Stimulated activated CD8-positive, alpha-beta memory T cell treated with anti-CD3 and anti-CD28 coated beads, Interleukin-7, amount 100 ng/mL, for 24 hours (primary cell): ENCODE data around the gene BTD.

Source experiments
- DNase-seq: peaks from one replicate; pipeline ENCODE4 v3.0.0-alpha.2; 2020; ENCODE audit warnings: low read depth

Gene BTD

DNA sequence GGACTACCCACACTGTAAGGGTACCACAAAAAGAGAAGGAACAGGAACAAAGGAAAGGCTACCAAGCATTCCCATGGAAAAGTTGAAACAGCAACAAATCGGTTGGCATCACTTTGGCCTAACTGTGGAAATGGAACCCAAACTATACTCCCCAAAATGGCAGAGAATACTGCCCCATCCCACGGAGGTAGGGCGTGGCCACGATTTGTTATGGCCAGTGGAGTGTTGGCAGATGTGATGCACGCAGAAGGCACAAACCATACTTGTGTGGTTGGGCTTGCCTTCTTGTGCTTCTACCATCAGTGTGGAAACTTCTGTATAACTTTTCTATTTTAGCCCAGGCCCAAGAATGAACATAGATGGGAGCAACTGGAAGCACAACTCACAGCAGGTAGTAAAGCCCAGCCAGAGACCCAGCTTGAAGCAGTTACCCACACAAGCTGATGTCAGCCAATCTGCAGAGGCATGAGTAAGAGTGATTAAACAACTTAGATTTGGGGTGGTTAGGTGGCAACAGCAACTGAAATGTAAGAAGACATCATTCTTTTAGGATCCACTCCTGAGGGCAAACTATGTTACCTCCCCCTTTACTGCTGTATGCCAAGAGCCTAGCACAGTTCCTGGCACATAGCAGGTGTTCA is 64.1 kb downstream of the BTD start:
- no peak for DNase-seq

DNA sequence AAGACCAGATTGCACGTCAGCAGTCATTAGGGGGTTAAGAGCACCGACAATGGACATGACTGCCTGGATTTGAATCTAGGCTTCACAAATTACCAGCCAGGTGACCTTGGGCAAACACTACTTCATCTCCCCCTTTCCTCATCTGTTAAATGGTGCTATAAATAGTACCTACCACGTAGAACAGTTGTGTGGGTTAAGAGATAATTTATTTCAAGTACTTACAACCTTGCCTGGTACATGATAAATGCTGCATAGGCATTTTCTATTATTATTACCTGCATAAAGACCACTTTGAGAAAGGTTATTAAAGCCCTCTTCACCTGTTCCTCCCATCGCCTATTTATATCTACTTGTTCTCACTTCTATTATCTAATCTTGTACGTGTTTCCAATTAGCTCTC is 64.7 kb downstream of the BTD start:
- DNase-seq = no peak

DNA sequence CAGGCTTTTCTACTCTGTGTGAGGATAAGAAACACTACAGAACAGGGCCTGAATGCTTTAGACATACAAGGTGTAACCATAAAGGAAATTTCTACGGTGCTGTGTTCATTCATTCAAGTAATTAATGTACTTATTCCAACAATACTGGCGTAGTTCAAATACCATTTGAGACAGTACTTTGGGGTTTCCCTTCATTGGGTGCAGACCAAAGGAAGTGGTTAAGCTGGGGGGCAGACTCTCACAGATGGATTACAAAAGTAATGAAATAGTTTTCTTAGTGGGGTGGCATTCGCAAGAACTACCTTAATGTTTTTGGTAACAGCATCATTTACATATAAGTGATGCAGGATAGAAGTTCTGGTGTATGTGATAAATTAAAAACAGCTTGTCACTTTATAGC is 65.9 kb downstream of the BTD start:
- no peak for DNase-seq

DNA sequence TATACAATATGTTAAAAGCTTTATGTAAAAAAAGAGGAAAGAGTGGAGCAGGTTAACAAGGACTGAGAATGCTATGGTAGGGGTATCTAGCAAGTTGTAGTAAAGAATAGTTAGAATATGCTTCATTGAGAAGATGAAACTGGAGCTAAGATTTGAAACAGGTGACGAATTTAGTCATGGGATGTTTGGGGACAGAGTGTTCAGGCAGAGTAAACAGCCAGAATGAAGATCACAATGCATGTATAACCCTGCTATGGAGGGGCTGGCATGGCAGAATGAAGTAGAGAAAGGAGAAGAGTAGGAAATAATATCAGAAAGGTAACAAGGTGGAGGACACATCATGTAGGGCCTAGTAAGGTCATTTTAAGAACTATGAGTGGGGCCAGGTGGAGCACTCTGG is 72.0 kb downstream of the BTD start:
- DNase-seq = no peak

DNA sequence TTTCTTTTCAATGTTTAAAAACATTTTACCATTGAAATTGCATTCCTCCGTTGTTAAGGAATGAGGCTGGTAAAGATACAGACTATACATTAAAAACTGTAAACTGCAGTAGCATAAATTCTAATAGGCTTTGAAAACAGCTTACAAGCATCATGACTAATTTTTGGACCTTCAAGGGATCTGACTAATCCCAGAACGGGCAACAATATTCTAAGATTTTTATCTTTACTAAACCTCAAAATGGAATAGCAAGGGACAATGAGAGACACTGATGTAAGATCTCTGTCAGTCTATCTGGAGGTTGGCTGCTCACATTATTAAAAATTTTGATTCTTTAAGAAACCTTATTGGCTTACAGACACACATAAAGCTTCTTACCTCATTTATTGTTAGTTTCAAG is 74.7 kb downstream of the BTD start:
- no peak for DNase-seq

DNA sequence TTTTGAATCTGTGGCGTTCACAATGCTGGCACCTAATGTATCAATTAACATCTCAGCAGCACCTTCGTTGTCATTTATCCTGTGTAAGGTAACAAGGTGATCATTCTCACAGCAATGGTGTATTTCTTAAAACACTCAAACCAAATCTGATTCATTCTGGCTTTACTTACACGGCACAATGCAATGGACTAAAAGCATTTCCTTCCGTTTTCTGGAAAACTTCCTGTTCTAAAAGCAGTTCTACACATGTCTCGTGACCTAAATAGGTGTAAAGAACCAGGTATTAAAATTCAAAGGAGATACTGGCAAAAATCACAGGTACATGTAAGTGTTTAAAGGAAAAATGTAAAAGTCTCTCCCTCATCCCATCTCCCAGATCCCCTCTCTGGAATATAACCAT is 77.8 kb downstream of the BTD start:
- DNase-seq = no peak

DNA sequence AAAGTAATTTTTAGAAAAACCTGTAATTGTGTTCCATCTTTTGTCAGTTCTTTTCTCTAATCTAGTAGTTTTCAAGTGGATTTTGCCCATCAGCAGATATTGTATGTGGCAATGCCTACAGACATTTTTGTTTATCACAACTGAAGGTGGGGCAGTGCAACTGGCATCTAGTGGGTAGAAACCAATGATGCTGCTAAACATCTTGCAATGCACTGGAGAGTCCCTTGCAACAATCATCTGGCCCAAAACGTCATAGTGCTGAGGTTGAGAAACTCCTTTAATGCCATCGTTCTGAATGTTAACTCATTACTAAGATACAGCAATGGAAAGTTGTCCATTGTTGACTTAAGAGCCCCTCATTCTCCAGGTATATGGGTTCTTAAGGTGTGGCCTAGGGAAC is 80.1 kb downstream of the BTD start:
- no peak for DNase-seq

DNA sequence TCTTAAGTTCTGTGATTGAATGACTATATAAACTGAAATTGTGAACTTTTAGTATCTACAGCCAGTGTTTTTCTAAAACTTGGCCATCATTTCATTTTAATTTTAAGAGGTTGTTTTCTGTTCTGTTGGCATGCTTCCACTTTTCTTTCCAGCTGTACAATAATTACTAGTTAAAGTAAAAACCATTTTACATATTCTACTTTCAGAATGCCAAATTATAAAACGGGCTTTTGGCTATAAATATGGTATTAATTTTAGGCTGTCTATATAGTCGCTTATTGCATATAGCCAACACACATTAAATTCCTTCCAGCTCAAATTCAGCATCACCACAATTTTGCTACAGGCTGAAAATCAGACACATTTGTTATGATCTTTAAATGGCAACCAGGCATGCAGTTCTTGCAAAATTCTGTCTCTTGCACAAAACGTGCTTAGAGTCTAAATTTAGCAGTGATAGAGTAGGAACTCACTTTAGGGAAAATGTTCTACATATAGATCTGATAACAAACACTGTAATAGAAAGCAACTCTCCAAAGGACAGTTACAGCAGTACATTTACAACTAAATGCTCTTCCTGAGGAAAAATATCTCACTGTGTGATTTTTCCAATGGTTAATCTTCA is 81.1 kb downstream of the BTD start:
- no peak for DNase-seq

DNA sequence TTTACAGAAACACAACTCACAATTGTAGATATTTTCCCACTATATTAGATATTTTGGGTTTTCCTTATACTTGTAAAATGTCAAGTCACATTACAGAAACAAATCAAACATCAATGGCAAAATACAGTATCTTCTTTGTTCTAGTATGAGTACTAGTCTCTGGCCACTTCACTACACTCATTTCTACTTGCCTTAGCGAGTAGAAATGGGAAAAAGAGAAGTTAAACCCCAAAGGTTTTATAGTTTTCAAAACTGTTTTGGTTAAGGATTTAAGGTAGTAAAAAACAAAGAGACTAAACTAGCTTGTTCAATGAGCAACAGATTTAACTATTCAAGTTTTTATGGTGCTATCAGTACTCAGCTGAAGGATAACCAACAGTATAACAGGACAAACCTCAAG is 81.7 kb downstream of the BTD start:
- no peak for DNase-seq

DNA sequence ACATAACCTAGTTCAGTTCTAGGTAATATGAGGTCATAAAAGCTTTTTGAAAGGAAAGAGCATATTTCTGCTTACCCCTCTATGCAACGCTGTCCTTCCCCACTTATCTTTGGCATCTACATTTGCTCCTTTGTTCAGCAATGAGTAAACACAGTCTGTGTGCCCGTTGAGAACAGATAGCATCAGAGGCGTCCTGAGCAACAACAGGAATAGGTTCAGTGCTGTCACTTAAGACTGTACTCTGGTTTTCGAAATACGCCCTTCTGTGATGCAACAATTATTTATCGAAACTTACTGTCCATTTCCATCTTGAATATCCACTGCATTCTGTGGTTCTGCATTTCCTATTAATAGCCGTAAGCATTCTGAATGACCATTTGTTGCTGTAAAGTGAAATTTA is 84.4 kb downstream of the BTD start:
- no peak for DNase-seq

DNA sequence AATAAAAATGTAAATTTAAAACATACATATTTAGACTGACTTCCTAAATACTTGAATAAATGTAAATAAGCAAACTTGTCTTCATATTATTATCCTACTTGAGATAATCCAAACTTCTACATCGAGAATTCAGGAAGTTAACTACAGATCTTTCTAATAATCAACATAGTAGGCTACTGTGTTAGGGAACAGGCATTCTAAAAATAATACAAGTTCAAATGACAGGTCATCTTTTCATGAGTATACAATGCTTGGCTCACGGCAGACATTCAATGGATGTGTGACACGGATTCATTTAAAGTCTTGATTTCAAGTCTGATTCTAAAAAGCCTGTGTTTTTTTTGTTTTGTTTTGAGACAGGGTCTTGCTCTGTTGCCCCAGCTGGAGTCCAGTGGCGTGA is 88.7 kb downstream of the BTD start:
- no peak for DNase-seq

DNA sequence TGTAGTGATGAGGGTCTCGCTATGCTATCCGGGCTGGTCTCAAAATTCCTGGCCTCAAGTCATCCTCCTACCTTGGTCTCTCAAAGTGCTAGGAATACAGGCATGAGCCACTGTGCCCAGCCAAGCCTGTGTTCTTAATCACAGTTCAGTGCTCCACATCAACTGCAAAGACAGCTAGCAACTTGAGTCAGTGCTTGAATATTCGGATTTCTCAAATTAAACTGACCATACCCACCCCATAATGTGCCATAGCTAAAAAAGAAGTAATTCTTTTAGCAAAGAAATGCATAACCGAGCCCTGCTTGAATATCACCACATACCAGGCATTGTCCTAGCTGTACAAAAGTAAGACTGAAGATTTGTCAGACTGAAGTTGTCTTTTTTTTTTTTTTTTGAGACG is 89.2 kb downstream of the BTD start:
- DNase-seq = no peak

DNA sequence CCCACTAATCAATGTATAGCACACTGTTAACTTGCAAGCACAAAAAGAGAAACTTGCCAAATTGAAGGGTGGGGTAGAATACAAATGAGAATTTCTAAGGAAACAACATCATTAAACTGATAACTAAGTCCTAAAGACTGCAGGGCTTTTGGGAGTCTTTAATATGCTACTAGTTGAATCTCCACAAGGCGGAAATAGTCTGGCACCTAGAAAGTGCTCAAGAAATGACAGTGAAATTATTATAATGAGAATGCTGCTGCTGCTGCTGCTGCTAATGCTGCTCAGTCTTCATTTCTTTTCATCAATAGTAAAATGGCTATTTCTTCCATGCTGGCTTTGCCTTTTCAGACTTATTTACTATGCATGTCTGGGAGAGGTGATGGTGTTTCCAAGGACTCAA is 91.8 kb downstream of the BTD start:
- no peak for DNase-seq

DNA sequence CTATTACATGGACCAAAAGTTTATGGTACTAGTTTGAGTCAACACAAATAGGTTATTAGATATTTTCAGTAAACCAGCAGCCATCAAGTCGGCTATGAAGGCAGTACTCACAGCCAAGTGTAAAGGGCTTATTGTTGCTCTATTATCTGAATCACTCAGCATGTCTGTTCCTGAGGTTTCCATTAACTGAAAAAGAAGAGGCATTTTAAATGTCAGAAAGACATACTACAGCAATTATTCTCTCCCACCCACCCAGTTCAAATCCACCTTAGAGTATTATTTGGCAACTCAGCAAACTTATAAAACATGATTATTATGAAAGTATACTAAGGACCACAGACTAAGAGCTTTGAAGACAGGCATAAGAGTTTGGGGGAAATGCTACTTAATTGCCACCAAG is 93.1 kb downstream of the BTD start:
- no peak for DNase-seq
